Parathyroid adenoma (tissue), 2 donors: Measurements from ENCODE around the gene ARRB2.

Experiments used
- H2AFZ ChIP-seq: fragments of 300-600 bp; sonication (generic); one replicate; pipeline ENCODE4 v1.7.0; 2017; ENCODE audit warnings: antibody characterized with exemption, mild to moderate bottlenecking
- H3K27ac ChIP-seq: fragments of 300-600 bp; sonication (generic); one replicate; pipeline ENCODE4 v1.7.0; 2017
- H3K27me3 ChIP-seq: fragments of 300-600 bp; sonication (generic); one replicate; pipeline ENCODE4 v1.7.0; 2017; ENCODE audit warnings: low read length; ENCODE audit not compliant: control insufficient read depth, insufficient read depth
- H3K36me3 ChIP-seq: fragments of 300-600 bp; sonication (generic); one replicate; pipeline ENCODE4 v1.7.0; 2017; ENCODE audit warnings: low read length; ENCODE audit not compliant: control insufficient read depth, insufficient read depth
- H3K4me1 ChIP-seq: fragments of 300-600 bp; sonication (generic); one replicate; pipeline ENCODE4 v1.7.0; 2017; ENCODE audit warnings: control low read depth
- H3K4me2 ChIP-seq: fragments of 300-600 bp; sonication (generic); one replicate; pipeline ENCODE4 v1.7.0; 2017; ENCODE audit warnings: low read length
- H3K4me3 ChIP-seq: fragments of 300-600 bp; sonication (generic); one replicate; pipeline ENCODE4 v1.7.0; 2017; ENCODE audit warnings: low read depth, low read length
- H3K79me2 ChIP-seq: fragments of 300-600 bp; sonication (generic); one replicate; pipeline ENCODE4 v1.7.0; 2017; ENCODE audit warnings: control low read depth
- H3K9ac ChIP-seq: fragments of 300-600 bp; sonication (generic); one replicate; pipeline ENCODE4 v1.7.0; 2017; ENCODE audit warnings: mild to moderate bottlenecking
- H3K9me3 ChIP-seq: fragments of 300-600 bp; sonication (generic); one replicate; pipeline ENCODE4 v1.7.0; 2017; ENCODE audit warnings: low read length; ENCODE audit not compliant: control insufficient read depth
- TF ChIP-seq, protein P1 (sequence below): fragments of 300-600 bp; sonication (generic); IDR thresholded peaks from one replicate; pipeline ENCODE4 v1.7.0; 2017; ENCODE audit warnings: antibody characterized with exemption, mild to moderate bottlenecking
- donor health status: primary hyperparathyroidism.

ARRB2 gene

DNA sequence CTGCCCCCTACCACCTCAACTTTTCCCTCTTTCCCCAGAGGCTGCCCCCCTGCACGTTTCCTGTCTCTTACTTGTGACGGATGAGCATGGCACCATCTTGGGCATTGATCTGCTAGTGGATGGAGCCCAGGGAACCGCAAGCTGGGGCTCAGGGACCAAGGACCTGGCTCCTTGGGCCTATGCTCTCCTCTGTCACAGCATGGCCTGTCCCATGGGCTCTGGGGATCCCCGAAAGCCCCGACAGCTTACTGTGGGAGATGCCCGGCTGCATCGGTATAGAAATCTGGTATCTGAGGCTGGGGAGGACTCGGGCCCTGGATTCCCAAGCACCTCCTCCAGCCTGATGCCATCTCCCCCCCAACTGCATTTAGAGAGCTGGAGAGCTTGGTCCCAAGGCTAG is 31.1 kb downstream of the ARRB2 start:
- Histone ChIP-seq H2AFZ (no peak overlapping the region), H3K4me1 (peaks cover 5% of the 10 kb centered on the region), H3K4me2 (no peak overlapping the region), H3K9ac (no peak overlapping the region), H3K4me3 (no peak overlapping the region), H3K9me3 (no peaks in the 10 kb centered on the region), H3K27me3 (no peaks in the 10 kb centered on the region), H3K27ac (no peak overlapping the region), H3K79me2 (no peaks in the 10 kb centered on the region), H3K36me3 (no peaks in the 10 kb centered on the region)
- TF ChIP-seq, protein P1, sequence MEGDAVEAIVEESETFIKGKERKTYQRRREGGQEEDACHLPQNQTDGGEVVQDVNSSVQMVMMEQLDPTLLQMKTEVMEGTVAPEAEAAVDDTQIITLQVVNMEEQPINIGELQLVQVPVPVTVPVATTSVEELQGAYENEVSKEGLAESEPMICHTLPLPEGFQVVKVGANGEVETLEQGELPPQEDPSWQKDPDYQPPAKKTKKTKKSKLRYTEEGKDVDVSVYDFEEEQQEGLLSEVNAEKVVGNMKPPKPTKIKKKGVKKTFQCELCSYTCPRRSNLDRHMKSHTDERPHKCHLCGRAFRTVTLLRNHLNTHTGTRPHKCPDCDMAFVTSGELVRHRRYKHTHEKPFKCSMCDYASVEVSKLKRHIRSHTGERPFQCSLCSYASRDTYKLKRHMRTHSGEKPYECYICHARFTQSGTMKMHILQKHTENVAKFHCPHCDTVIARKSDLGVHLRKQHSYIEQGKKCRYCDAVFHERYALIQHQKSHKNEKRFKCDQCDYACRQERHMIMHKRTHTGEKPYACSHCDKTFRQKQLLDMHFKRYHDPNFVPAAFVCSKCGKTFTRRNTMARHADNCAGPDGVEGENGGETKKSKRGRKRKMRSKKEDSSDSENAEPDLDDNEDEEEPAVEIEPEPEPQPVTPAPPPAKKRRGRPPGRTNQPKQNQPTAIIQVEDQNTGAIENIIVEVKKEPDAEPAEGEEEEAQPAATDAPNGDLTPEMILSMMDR: no peak

DNA sequence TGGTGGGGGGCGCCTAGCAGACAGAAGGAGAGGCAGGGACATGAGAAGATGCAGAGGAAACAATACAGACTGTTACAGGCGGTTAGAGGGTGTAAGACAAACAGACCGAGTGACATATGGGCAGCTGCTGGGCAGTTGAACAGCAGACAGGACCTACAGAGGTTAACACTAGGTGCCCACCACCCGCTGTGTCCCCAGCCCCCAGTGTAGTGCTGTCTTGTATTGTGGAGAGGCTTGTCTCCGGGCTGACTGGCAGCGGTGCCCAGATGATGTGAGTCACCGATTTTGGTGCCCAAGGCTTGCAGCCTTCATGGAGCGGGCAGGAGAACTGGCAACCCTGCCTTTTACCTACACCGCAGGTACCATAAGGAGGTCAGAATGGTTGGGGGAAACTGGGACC is 31.7 kb downstream of the ARRB2 start:
- Histone ChIP-seq H2AFZ (no peak overlapping the region), H3K4me1 (peaks cover 5% of the 10 kb centered on the region), H3K27me3 (no peaks in the 10 kb centered on the region), H3K27ac (no peak overlapping the region), H3K9me3 (no peaks in the 10 kb centered on the region), H3K36me3 (no peaks in the 10 kb centered on the region), H3K79me2 (no peaks in the 10 kb centered on the region), H3K9ac (no peak overlapping the region), H3K4me3 (no peak overlapping the region), H3K4me2 (no peak overlapping the region)
- TF ChIP-seq, protein P1: no peak

DNA sequence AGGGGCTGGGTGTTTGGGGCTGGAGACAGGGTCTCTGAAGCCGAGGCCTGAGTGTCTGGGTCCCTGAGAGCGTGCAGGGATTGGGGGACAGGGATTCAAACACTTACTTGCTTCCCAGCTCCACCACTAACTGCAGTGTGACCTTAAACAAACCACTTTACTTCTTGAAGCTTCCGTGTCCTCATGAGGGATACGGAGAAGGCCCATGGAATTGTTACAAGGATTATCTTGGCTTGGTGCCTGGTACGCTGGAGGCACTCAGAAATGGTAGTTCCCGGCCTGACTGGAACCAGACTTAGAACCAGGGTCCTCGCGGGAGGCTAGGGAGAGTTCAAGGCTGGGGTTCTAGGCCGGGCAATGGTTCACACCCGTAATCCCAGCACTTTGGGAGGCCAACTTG is 32.2 kb downstream of the ARRB2 start:
- no peak overlapping the region for H3K9ac ChIP-seq
- no peak overlapping the region for H2AFZ ChIP-seq
- TF ChIP-seq, protein P1: no peak
- no peaks in the 10 kb centered on the region for H3K79me2 ChIP-seq
- H3K4me3 ChIP-seq: no peak overlapping the region
- peaks cover 5% of the 10 kb centered on the region for H3K4me1 ChIP-seq
- H3K4me2 ChIP-seq: no peak overlapping the region
- no peaks in the 10 kb centered on the region for H3K9me3 ChIP-seq
- H3K36me3 ChIP-seq: no peaks in the 10 kb centered on the region
- no peaks in the 10 kb centered on the region for H3K27me3 ChIP-seq
- H3K27ac ChIP-seq: no peak overlapping the region

DNA sequence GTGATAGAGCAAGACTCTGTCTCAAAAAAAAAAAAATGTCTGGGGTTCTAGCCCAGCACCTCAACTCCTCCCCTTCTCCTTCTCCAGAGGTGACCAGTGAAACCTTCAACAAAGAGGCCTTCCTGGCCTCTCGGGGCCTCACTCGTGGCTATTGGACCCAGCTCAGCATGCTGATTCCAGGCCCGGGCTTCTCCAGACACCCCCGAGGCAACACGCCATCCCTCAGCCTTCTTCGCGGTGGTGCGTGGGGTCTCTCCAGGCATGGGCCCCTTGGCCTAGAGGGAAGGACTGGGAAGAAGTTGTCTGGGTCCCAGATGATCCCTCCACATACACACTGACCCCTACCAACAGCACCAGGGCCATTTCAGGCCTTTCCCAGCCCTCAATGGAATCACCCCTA is 32.8 kb downstream of the ARRB2 start:
- H3K4me2 ChIP-seq: no peak overlapping the region
- TF ChIP-seq, protein P1: no peak
- no peak overlapping the region for H3K4me3 ChIP-seq
- H3K9me3 ChIP-seq: no peaks in the 10 kb centered on the region
- H2AFZ ChIP-seq: no peak overlapping the region
- no peaks in the 10 kb centered on the region for H3K79me2 ChIP-seq
- H3K4me1 ChIP-seq: peaks cover 4% of the 10 kb centered on the region
- no peaks in the 10 kb centered on the region for H3K36me3 ChIP-seq
- H3K27me3 ChIP-seq: no peaks in the 10 kb centered on the region
- no peak overlapping the region for H3K9ac ChIP-seq
- no peak overlapping the region for H3K27ac ChIP-seq

DNA sequence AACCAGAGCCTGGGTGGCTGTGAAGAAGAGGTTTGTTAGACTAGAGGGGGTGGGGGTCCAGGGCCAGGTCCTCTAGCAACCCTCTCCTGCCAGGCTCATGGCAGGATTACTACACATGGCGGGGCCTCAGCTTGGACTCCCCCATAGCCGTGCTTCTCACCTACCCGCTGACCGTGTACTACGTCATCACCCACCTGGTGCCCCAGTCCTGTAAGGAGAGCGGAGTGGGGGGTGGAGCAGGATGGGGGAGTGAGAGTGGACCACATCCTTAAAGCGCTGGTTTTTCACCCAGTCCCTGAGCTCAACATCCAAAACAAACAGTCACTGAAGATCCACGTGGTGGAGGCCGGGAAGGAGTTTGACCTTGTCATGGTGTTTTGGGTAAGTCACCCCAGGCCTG is 33.5 kb downstream of the ARRB2 start:
- Histone ChIP-seq H3K4me2 (no peak overlapping the region), H3K36me3 (no peaks in the 10 kb centered on the region), H3K9me3 (no peaks in the 10 kb centered on the region), H3K4me3 (no peak overlapping the region), H2AFZ (no peak overlapping the region), H3K27ac (no peak overlapping the region), H3K27me3 (no peaks in the 10 kb centered on the region), H3K9ac (no peak overlapping the region), H3K4me1 (no peaks in the 10 kb centered on the region), H3K79me2 (no peaks in the 10 kb centered on the region)
- TF ChIP-seq, protein P1: no peak
